OCI-LY7 (cell line): ENCODE results near the gene PRELID2.

ENCODE experiments used
- CTCF ChIP-seq: fragments of 200-600 bp; sonication (generic); conservative IDR thresholded peaks from 2 replicates; pipeline ENCODE4 v1.5.1; 2014; ENCODE audit warnings: mild to moderate bottlenecking, antibody characterized with exemption, low read length, moderate library complexity, mixed read lengths
- EZH2phosphoT487 ChIP-seq: fragments of 200-600 bp; sonication (generic); IDR thresholded peaks from 2 replicates; pipeline ENCODE4 v1.6.1; 2018; ENCODE audit warnings: low read depth, borderline replicate concordance, mild to moderate bottlenecking, mixed run types, antibody characterized with exemption, low read length, moderate library complexity, mixed read lengths

DNA sequence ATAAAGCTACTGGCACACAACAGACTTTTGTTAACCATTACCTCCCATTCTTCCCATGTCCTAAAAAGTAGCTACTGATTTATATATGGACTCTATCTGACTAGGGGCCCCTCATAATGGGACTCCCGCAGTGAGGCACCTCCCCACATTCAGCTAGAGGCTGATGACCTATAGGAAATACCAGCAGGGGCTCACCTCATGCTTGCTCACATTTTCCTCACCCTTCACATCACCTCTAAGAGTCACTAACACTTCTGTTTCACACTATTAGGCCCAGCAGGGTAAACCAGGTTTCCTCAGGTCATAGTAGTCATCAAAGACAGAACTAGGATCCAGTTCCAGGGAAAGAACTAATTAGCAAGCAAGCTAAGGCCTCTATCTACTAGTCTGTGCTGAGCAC is 60.7 kb downstream of the PRELID2 start:
- no peak for TF ChIP-seq CTCF
- TF ChIP-seq EZH2phosphoT487: no peak
